Stimulated activated CD4-positive, alpha-beta T cell treated with anti-CD3 and anti-CD28 coated beads, Interleukin-2, amount 100 ng/mL, for 24 hours (primary cell): ENCODE results near the gene MEGF11.
A peak's percentile ranks its signal among the peaks of the same experiment; 100 is the strongest.
"Not testable (repeated sequence)": the region's sequence is repeated elsewhere in the genome, so short reads cannot be mapped to it uniquely, and the experiment has no call there.

ENCODE experiments used
- DNase-seq, 2 donors: peaks; one replicate each; pipeline ENCODE4 v3.0.0-alpha.2; 2020

Gene MEGF11

GRCh38 chr15:65910341-65910740, 343.2 kb downstream of the MEGF11 start:
- no peak for DNase-seq

- DNase-seq: no peak
Observed at GRCh38 chr15:65909831-65910230, 343.7 kb downstream of the MEGF11 start.

DNA sequence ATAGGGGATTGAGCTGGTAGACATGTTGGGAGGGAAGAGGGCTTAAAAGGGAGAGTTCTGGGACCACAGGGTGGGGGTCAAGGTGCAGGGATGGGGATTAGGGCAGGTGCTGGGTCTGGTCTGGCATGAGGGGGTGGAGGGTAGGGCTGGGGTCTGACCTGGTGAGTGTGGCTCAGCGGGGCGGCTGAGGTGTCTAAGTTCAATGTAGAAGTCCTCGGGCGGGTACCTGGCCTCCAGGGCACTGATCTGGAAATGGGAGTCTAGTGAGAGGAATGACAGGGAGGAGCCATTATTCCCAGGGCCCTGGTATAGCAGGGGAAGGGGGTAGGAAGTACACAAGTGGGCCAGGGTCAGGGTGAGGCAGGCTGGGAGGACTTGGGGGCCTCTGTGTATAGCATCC, 344.7 kb downstream of the MEGF11 start:
- no peak for DNase-seq

GRCh38 chr15:65907661-65908060, 345.9 kb downstream of the MEGF11 start:
- no peak for DNase-seq

GRCh38 chr15:65906396-65906795, 347.2 kb downstream of the MEGF11 start:
- DNase-seq: no peak

- no peak for DNase-seq
Observed at GRCh38 chr15:65904301-65904700, 349.2 kb downstream of the MEGF11 start.

GRCh38 chr15:65903296-65904073, 350.1 kb downstream of the MEGF11 start:
- no peak for DNase-seq

- DNase-seq: no peak
Observed at GRCh38 chr15:65902373-65902772, 351.2 kb downstream of the MEGF11 start.

GRCh38 chr15:65901836-65902235, 351.7 kb downstream of the MEGF11 start:
- no peak for DNase-seq

DNA sequence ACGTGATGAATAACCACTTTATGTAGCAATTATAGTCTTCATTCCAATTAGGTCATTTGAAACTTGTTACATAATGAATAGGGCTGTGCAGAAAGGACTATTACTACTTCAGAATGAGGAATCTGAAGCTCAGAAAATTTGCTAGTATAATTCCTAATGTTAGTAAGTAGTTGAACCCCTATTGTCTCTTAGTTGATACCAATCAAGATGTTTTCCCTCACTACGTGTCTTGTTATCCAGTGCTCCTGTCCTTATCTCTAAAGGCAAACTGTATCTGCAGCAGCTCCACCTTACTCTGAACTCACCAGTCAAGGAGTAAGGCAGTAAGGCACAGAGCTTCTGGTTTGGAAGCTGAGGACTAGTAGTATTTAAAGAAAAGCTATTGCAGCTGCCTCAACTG, 352.2 kb downstream of the MEGF11 start:
- DNase-seq: no peak

GRCh38 chr15:65900488-65900887, 353.1 kb downstream of the MEGF11 start:
- no peak for DNase-seq

DNA sequence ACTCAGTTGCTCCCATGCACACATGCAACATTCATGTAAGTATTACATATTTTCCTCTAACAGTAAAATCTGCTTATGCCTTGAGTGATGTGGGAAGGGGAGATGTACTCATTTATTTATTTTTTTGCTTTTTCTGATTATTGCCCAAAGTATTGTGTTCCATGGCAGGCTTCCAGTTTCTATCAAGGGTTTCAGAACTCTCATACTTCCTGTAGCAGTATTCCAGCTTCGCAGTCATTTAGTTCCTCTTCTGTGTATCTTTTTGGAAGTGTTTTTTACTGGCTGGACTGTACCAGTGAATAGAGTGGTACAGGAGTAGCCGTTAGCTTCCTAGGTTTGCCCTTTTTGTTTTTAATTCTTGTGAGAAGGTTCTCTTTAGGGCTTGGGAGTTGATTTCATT, 357.3 kb downstream of the MEGF11 start:
- no peak for DNase-seq

- no peak for DNase-seq
Observed at GRCh38 chr15:65893060-65893459, 360.5 kb downstream of the MEGF11 start.

GRCh38 chr15:65888981-65889380, 364.6 kb downstream of the MEGF11 start:
- DNase-seq: peak in 1 of 2 donors; percentile 20

DNA sequence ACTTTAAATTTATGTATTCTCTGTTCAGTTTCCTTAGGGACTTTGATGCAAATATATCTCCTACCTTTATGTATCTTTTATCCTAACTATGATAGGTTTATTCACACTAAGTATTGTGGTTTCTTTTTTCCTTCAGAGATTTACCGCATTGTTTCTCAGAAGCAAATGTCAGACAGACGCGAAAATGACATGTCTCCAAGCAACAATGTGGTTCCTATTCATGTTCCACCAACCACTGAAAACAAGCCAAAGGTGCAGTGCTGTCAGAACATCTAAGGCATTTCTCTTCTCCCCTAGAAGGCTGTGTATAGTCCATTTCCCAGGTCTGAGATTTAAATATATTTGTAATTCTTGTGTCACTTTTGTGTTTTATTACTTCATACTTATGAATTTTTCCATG, 366.0 kb downstream of the MEGF11 start:
- peak; percentile 17 to 34 for DNase-seq

- no peak for DNase-seq
Observed at GRCh38 chr15:65885668-65886218, 367.8 kb downstream of the MEGF11 start.

DNA sequence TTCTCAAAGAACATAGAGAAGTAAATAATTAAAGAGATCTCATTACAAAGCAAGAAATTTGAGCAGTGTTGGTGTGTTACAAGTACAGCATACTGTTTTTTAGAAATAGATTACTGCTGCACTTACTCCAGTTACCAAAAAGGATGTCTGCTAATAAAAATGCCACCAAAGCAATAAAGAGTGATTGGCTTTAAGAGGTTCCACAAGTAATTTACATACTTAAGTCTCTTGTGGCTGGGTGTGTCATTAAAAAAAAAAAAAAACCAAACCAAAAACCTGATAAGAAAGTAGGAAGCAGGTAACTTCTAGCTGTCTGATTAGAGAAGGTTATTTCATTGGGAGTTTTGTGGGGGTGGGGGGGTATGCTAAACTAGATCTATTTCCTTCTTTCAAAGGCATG, 369.0 kb downstream of the MEGF11 start:
- DNase-seq: no peak

DNA sequence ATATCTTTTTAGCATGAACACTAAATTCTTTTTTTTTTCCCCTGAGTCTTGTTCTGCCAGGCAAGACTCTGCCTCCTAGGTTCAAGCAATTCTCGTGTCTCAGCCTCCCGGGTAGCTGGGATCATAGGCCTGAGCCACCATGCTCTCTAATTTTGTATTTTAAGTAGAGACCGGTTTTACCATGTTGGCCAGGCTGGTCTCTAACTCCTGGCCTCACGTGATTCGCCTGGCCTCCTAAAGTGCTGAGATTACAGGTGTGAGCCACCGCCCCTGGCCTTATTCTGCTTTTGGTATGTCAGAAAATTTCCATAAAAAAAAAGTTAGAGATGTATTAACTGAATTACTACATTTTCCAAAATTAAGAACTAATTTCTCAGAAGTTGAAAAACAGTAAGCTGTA, 370.0 kb downstream of the MEGF11 start:
- no peak for DNase-seq

- DNase-seq: no peak
Observed at GRCh38 chr15:65881766-65882434, 371.6 kb downstream of the MEGF11 start.

DNA sequence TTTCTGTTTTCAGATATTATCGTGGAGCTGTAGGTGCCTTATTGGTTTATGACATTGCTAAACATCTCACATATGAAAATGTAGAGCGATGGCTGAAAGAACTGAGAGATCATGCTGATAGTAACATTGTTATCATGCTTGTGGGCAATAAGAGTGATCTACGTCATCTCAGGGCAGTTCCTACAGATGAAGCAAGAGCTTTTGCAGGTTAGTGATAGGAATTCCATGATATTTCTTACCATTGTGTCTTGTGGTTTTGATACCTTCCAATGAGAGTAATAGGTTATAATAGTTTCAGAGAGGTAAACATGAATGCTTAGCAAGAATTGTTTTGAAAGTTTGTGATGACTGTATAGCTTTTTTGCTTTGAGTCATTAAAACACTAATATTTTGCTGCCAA, 375.8 kb downstream of the MEGF11 start:
- no peak for DNase-seq

GRCh38 chr15:65875458-65875857, 378.1 kb downstream of the MEGF11 start:
- no peak for DNase-seq

DNA sequence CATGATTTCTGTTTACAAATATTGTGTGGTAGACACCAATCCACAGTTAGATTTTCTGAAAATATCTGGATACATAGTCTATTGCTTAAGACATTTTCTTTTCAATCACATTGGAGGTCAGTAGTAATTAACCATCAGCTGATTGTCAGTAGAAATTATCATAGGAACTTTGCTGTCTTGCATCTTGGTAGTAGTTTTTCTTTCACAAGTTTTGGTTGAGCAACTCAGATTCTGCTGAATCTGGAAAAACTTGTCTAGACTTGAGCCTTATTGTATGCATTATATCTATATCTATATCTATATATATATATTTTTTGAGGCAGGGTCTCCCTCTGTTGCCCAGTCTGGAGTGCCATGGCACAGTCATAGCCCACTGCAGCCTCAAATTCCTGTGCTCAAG, 380.3 kb downstream of the MEGF11 start:
- DNase-seq: no peak

GRCh38 chr15:65872596-65872995, 381.0 kb downstream of the MEGF11 start:
- not testable (repeated sequence) for DNase-seq

GRCh38 chr15:65871886-65872285, 381.7 kb downstream of the MEGF11 start:
- DNase-seq: not testable (repeated sequence)
